ENCODE results near the gene OSCP1. TPM values are rescaled to one million over a fixed set of nuclear protein-coding genes. Genes with fewer than 3 reads are reported as not detected.

OSCP1 gene
- polyA plus RNA-seq, 1 donor (not counting 4 experiments of a cell fraction or from before 2014, with no cell fraction given) = 9.5 TPM

DNA sequence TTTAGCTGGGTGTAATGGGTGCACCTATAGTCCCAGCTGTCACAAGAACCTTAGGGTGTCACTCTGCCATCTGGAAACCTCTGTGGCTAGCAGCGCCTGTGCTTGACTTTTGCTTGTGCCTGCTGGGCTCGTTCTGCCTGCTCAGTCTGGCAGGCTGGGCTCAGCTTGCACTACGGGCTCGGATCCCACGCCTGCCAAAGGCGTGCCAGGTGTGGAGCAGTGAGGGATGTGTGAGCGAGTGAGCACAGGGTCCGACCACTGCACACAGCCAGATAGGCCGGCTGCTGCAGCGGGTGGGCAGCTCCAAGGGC lies 49.8 kb downstream of the OSCP1 start:
- no peaks in the 10 kb centered on the region for H4K20me1 ChIP-seq (ENCODE audit: control insufficient read depth, extremely low read depth, insufficient read depth, low read length)
- FAIRE-seq = no peak
- no peak overlapping the region for H3K27ac ChIP-seq (ENCODE audit: control insufficient read depth, insufficient read depth, low read length)

DNA sequence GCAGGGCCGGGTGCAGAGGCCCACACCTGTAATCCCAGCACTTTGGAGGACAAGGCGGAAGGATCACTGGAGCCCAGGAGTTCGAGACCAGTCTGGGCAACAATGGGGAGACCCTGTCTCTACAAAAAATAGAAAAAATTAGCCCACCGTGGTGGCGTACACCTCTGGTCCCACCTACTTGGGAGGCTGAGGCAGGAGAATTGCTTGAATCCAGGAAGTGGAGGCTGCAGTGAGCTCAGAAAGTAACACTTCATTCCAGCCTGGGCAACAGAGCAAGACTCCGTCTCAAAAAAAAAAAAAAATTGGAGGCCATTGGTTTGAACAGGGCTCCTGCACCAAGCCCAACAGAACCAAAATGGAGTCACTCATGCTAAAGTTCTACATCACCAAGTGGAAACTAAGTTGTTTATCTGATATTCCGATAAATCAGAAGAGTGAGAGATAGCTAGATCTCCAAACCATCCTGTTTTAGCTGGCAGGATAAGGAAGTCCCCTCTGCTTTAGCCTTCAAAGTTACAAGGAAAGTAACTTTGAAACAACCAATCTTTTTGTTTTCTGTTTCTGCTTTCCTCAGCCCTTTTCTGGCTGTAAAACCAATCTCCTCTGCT lies 51.8 kb downstream of the OSCP1 start:
- TF ChIP-seq EZH2 (IDR thresholded peaks at IDR 0.05; ENCODE audit: low read length) = no peak
- TF ChIP-seq, protein P1, sequence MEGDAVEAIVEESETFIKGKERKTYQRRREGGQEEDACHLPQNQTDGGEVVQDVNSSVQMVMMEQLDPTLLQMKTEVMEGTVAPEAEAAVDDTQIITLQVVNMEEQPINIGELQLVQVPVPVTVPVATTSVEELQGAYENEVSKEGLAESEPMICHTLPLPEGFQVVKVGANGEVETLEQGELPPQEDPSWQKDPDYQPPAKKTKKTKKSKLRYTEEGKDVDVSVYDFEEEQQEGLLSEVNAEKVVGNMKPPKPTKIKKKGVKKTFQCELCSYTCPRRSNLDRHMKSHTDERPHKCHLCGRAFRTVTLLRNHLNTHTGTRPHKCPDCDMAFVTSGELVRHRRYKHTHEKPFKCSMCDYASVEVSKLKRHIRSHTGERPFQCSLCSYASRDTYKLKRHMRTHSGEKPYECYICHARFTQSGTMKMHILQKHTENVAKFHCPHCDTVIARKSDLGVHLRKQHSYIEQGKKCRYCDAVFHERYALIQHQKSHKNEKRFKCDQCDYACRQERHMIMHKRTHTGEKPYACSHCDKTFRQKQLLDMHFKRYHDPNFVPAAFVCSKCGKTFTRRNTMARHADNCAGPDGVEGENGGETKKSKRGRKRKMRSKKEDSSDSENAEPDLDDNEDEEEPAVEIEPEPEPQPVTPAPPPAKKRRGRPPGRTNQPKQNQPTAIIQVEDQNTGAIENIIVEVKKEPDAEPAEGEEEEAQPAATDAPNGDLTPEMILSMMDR (optimal IDR thresholded peaks at IDR 0.05 in 1 of 3, IDR thresholded peaks at IDR 0.05 in 1 of 3, conservative IDR thresholded peaks at IDR 0.05 in 1 of 3; ENCODE audit: extremely low read depth in 1 of 3, insufficient read depth in 2 of 3, low read length in 3 of 3) = no peak
- no peaks in the 10 kb centered on the region for H3K9me3 ChIP-seq (ENCODE audit: control insufficient read depth, low read depth, low read length)
- peak overlapping the region; percentile 77 for H3K4me2 ChIP-seq (ENCODE audit: control insufficient read depth, extremely low read depth, insufficient read depth, low read depth, low read length)
- H3K79me2 ChIP-seq (ENCODE audit: control insufficient read depth, insufficient read depth, low read length) = peaks cover 17% of the 10 kb centered on the region
- H3K4me3 ChIP-seq (ENCODE audit: control insufficient read depth in 2 of 3, extremely low read depth in 1 of 3, insufficient read depth in 2 of 3, low read depth in 1 of 3, low read length in 3 of 3) = no peak overlapping the region
- peak; percentile 20 for FAIRE-seq
- no peaks in the 10 kb centered on the region for H3K9me1 ChIP-seq (ENCODE audit: control insufficient read depth, extremely low read depth, insufficient read depth, low read length)
- dilution Hi-C loops (cut with MboI; ENCODE audit: extremely low pct_ligation_motif_present, low sequenced_read_pairs) = no loop called here
- no peaks in the 10 kb centered on the region for H4K20me1 ChIP-seq (ENCODE audit: control insufficient read depth, extremely low read depth, insufficient read depth, low read length)
- H2AFZ ChIP-seq (ENCODE audit: control insufficient read depth, low read length) = no peak overlapping the region
- no peak for DNase-seq (ENCODE audit: low read depth, low spot score)
- H3K27me3 ChIP-seq (ENCODE audit: control insufficient read depth, extremely low read depth, insufficient read depth, low read length) = no peaks in the 10 kb centered on the region
- peak overlapping the region; percentile 93 for H3K27ac ChIP-seq (ENCODE audit: control insufficient read depth, insufficient read depth, low read length)
- H3K4me1 ChIP-seq (ENCODE audit: control insufficient read depth, extremely low read depth, insufficient read depth, low read length) = peaks cover 12% of the 10 kb centered on the region
- peak overlapping the region; percentile 96 for H3K9ac ChIP-seq (ENCODE audit: control insufficient read depth, extremely low read depth, insufficient read depth, low read length)
- H3K36me3 ChIP-seq (ENCODE audit: control insufficient read depth in 2 of 2, extremely low read depth in 1 of 2, insufficient read depth in 2 of 2, low read length in 2 of 2) = peaks cover 0 to 5% of the 10 kb centered on the region in 2 experiments

More for the DNA sequence above, 49.8 kb downstream of the OSCP1 start:
- Histone ChIP-seq H3K27me3 (ENCODE audit: control insufficient read depth, extremely low read depth, insufficient read depth, low read length) (no peaks in the 10 kb centered on the region), H3K9ac (ENCODE audit: control insufficient read depth, extremely low read depth, insufficient read depth, low read length) (no peak overlapping the region), H3K36me3 (ENCODE audit: control insufficient read depth in 2 of 2, extremely low read depth in 1 of 2, insufficient read depth in 2 of 2, low read length in 2 of 2) (no peaks in the 10 kb centered on the region), H3K9me1 (ENCODE audit: control insufficient read depth, extremely low read depth, insufficient read depth, low read length) (no peaks in the 10 kb centered on the region), H2AFZ (ENCODE audit: control insufficient read depth, low read length) (peak overlapping the region; percentile 46), H3K4me3 (ENCODE audit: control insufficient read depth in 2 of 3, extremely low read depth in 1 of 3, insufficient read depth in 2 of 3, low read depth in 1 of 3, low read length in 3 of 3) (no peak overlapping the region), H3K4me2 (ENCODE audit: control insufficient read depth, extremely low read depth, insufficient read depth, low read depth, low read length) (no peak overlapping the region), H3K4me1 (ENCODE audit: control insufficient read depth, extremely low read depth, insufficient read depth, low read length) (peaks cover 12% of the 10 kb centered on the region), H3K9me3 (ENCODE audit: control insufficient read depth, low read depth, low read length) (no peaks in the 10 kb centered on the region), H3K79me2 (ENCODE audit: control insufficient read depth, insufficient read depth, low read length) (peaks cover 11% of the 10 kb centered on the region)
- no peak for DNase-seq (ENCODE audit: low read depth, low spot score)
- dilution Hi-C loops (cut with MboI; ENCODE audit: extremely low pct_ligation_motif_present, low sequenced_read_pairs) = no loop called here
- TF ChIP-seq, protein P1 (optimal IDR thresholded peaks at IDR 0.05 in 1 of 3, IDR thresholded peaks at IDR 0.05 in 1 of 3, conservative IDR thresholded peaks at IDR 0.05 in 1 of 3; ENCODE audit: extremely low read depth in 1 of 3, insufficient read depth in 2 of 3, low read length in 3 of 3) = no peak
- no peak for TF ChIP-seq EZH2 (IDR thresholded peaks at IDR 0.05; ENCODE audit: low read length)
